ENCODE results near the gene SLC23A3.

SLC23A3 gene

GRCh38 chr2:219209236-219210195, 39.7 kb upstream of the SLC23A3 start:
- TF ChIP-seq, protein P1, sequence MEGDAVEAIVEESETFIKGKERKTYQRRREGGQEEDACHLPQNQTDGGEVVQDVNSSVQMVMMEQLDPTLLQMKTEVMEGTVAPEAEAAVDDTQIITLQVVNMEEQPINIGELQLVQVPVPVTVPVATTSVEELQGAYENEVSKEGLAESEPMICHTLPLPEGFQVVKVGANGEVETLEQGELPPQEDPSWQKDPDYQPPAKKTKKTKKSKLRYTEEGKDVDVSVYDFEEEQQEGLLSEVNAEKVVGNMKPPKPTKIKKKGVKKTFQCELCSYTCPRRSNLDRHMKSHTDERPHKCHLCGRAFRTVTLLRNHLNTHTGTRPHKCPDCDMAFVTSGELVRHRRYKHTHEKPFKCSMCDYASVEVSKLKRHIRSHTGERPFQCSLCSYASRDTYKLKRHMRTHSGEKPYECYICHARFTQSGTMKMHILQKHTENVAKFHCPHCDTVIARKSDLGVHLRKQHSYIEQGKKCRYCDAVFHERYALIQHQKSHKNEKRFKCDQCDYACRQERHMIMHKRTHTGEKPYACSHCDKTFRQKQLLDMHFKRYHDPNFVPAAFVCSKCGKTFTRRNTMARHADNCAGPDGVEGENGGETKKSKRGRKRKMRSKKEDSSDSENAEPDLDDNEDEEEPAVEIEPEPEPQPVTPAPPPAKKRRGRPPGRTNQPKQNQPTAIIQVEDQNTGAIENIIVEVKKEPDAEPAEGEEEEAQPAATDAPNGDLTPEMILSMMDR (IDR thresholded peaks at IDR 0.05; ENCODE audit: insufficient read depth, low read depth, low read length, missing control alignments), result no peak
- H3K4me3 ChIP-seq (ENCODE audit: low read depth, low read length), result no peak overlapping the region
- DNase-seq (ENCODE audit: low read depth), result no peak

GRCh38 chr2:219207884-219208740, 38.3 kb upstream of the SLC23A3 start:
- no peak for DNase-seq (ENCODE audit: low read depth)
- TF ChIP-seq, protein P1 (IDR thresholded peaks at IDR 0.05; ENCODE audit: insufficient read depth, low read depth, low read length, missing control alignments), result no peak
- H3K4me3 ChIP-seq (ENCODE audit: low read depth, low read length), result no peak overlapping the region

GRCh38 chr2:219207134-219207883, 37.5 kb upstream of the SLC23A3 start:
- TF ChIP-seq, protein P1 (IDR thresholded peaks at IDR 0.05; ENCODE audit: insufficient read depth, low read depth, low read length, missing control alignments), result no peak
- DNase-seq (ENCODE audit: low read depth), result no peak
- peak overlapping the region; percentile 66 for H3K4me3 ChIP-seq (ENCODE audit: low read depth, low read length)

DNA sequence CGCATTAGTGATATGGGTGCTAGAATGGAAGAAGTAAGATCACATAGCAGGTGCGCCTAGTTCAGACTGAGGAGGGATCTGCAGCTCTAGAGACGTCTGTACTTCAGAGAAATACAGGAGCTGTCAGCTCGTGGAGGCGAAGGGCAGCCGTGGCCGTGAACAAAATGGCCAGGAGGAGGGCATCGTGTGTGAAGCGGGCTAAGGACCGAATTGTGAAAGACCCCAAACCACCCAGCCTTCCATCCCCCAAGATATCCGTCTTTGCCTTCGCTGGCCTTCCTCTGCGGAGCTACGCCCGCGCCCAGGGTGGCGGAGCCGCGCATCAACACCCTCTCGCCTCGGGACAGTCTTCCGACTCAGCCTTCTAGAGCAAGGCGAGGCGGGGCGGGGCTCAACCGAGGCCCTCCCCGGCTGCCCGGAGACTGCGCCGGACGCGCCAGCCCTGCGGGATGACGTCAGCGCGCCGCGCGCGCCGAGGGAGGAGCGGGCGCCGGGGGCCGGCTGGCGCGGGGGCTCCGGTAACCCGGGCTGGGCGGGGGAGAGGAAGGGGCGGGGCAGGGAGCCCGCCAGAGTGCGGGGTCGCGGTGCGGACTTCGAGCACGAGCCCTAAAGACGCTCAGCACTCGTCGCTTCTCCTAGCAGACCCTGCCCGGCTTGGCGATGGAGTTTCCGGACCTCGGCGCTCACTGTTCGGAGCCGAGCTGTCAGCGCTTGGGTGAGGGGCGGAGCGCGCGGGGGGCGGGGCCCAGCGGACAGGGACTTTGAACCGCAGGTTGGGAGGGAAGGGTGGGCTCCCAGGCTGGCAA, 36.7 kb upstream of the SLC23A3 start, which contains the start of gene ZFAND2B:
Gene ZFAND2B (plus strand): TSS at position 455 of the 806 bp plus-strand sequence. CDS start 206 bp downstream, at position 661.
- H3K4me3 ChIP-seq (ENCODE audit: low read depth, low read length), result peak within 1 kb of the TSS; percentile 66
- TF ChIP-seq, protein P1 (IDR thresholded peaks at IDR 0.05; ENCODE audit: insufficient read depth, low read depth, low read length, missing control alignments), result no peak
- peak; percentile 96 for DNase-seq (ENCODE audit: low read depth)

DNA sequence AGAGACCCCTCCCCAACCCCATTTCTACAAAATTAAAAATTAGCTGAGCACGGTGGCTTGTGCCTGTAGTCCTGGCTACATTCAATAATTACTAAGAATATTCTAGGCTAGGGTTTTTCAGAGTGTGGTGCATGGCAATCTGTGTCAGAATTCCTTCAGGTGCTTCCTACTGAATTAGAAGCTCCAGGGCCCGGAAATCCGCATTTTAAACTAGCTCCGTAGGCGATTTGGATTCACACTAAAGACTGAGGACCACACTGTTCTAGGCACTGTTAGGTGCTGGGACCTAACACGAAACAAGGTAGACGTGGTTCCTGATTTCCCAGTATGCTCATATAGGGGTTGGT, 36.1 kb upstream of the SLC23A3 start:
- no peak for DNase-seq (ENCODE audit: low read depth)
- peak overlapping the region; percentile 51 for H3K4me3 ChIP-seq (ENCODE audit: low read depth, low read length)
- TF ChIP-seq, protein P1 (IDR thresholded peaks at IDR 0.05; ENCODE audit: insufficient read depth, low read depth, low read length, missing control alignments), result no peak

- H3K4me3 ChIP-seq (ENCODE audit: low read depth, low read length), result no peak overlapping the region
- TF ChIP-seq, protein P1 (IDR thresholded peaks at IDR 0.05; ENCODE audit: insufficient read depth, low read depth, low read length, missing control alignments), result no peak
- DNase-seq (ENCODE audit: low read depth), result no peak
These were observed 35.3 kb upstream of the SLC23A3 start for GRCh38 chr2:219205165-219205538.

Data from GM12865 (cell line).